Dendritic cell treated with granulocyte-macrophage colony-stimulating factor and Interleukin-4, amounts not matched to agents 40 ng/mL and 50 ng/mL, for 4 days (primary cell): Measurements from ENCODE around the gene ARHGAP26.

ENCODE experiments used
- H3K27ac Mint-ChIP-seq: one replicate; pipeline ENCODE4 v1.8.0; 2022; ENCODE audit warnings: mild to moderate bottlenecking, mixed read lengths
- H3K27me3 Mint-ChIP-seq: one replicate; pipeline ENCODE4 v1.8.0; 2022; ENCODE audit warnings: mild to moderate bottlenecking, mixed read lengths
- H3K36me3 Mint-ChIP-seq: one replicate; pipeline ENCODE4 v1.8.0; 2022; ENCODE audit warnings: low read depth, mixed read lengths
- H3K4me1 Mint-ChIP-seq: one replicate; pipeline ENCODE4 v1.8.0; 2022; ENCODE audit warnings: low read depth, mixed read lengths
- H3K4me3 Mint-ChIP-seq: one replicate; pipeline ENCODE4 v1.8.0; 2022; ENCODE audit warnings: mild to moderate bottlenecking, moderate library complexity, mixed read lengths
- H3K9me3 Mint-ChIP-seq: one replicate; pipeline ENCODE4 v1.8.0; 2022; ENCODE audit warnings: mixed read lengths
- intact Hi-C: fragments of 100-400 bp; cut with micrococcal nuclease; formaldehyde crosslinking; loops from one replicate; pipeline ENCODE4 v1.15.0; 2022

The ARHGAP26 gene

DNA sequence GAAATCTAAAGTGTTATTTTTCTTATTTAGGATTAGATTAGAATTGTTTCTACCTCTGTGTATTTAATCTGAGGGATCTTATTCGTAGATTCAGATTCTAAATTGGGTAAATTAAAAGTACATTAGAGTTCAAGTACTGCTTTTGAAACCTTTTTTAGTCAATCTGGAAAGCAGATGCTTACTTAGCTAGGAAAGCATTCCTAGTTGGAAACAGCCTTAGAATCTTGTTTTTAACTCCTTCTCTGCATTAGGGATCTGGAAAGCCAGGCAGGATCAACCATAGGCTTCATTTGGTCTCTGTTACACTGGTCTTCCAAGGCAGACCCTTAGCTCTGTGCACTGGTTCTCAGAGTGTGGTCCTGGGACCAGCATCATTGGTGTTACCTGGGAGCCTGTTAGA is 385.9 kb downstream of the ARHGAP26 start:
- Mint-ChIP-seq H3K4me3 (no peak overlapping the region), H3K4me1 (peaks cover 36% of the 10 kb centered on the region), H3K36me3 (peaks cover 66% of the 10 kb centered on the region)

DNA sequence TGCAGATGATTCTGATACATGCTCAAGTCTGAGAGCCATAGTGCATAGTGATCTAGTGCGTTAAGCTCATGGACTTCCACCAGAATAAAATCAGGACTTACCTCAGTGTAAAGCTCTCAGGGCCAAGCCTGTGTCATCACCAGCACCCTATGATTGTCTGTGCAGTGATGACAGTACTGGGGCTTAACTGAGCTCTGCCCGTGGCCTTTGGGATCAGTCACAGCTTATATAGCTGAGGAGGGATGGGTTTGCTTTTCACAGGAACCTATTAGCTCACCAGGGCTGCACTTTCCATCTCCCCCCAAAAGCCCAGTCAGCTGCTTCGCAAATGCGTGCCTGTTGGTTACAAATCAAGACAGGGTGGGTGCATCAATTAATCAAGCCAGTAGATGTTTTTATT is 386.4 kb downstream of the ARHGAP26 start:
- Mint-ChIP-seq H3K27ac (no peak overlapping the region), H3K4me1 (peaks cover 41% of the 10 kb centered on the region), H3K27me3 (no peaks in the 10 kb centered on the region), H3K9me3 (no peaks in the 10 kb centered on the region), H3K4me3 (no peak overlapping the region), H3K36me3 (peaks cover 61% of the 10 kb centered on the region)
- intact Hi-C loops = no loop called here

More for the DNA sequence above, 385.9 kb downstream of the ARHGAP26 start:
- H3K27me3 Mint-ChIP-seq = no peaks in the 10 kb centered on the region
- no peaks in the 10 kb centered on the region for H3K9me3 Mint-ChIP-seq
- no peak overlapping the region for H3K27ac Mint-ChIP-seq
- intact Hi-C loops = no loop called here

DNA sequence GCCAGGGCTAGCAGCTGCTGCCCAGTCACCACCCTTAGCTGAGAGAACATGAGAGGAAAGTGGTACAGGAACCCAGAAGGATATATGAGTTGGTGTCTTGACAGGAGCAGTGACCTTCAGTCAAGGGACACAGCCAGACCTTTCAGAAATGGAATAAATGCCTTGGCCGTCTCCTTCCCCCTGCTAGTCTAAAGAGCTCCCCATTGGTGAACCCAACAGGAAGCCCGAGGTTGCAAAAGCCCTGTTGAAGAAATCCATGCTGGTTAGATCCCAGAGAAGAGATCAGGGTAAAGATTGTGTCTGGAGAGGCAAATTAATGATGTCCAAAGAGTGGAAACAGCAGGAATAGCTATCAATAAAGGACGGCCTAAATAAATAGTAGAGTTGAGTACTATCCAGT is 388.9 kb downstream of the ARHGAP26 start:
- H3K4me1 Mint-ChIP-seq = peaks cover 33% of the 10 kb centered on the region
- H3K36me3 Mint-ChIP-seq = peaks cover 58% of the 10 kb centered on the region
- no peaks in the 10 kb centered on the region for H3K27me3 Mint-ChIP-seq
- no peak overlapping the region for H3K4me3 Mint-ChIP-seq
- intact Hi-C loops = no loop called here
- no peak overlapping the region for H3K27ac Mint-ChIP-seq
- H3K9me3 Mint-ChIP-seq = no peaks in the 10 kb centered on the region

GRCh38 chr5:143161885-143162540 is 391.8 kb downstream of the ARHGAP26 start:
- peaks cover 52% of the 10 kb centered on the region for H3K4me1 Mint-ChIP-seq
- no peak overlapping the region for H3K27ac Mint-ChIP-seq
- H3K4me3 Mint-ChIP-seq = no peak overlapping the region
- no peaks in the 10 kb centered on the region for H3K27me3 Mint-ChIP-seq
- intact Hi-C loops = no loop called here
- peaks cover 55% of the 10 kb centered on the region for H3K36me3 Mint-ChIP-seq
- H3K9me3 Mint-ChIP-seq = no peaks in the 10 kb centered on the region

- H3K4me3 Mint-ChIP-seq = no peak overlapping the region
- no peak overlapping the region for H3K27ac Mint-ChIP-seq
- H3K9me3 Mint-ChIP-seq = no peaks in the 10 kb centered on the region
- intact Hi-C loops = no loop called here
- H3K36me3 Mint-ChIP-seq = peaks cover 59% of the 10 kb centered on the region
- H3K27me3 Mint-ChIP-seq = no peaks in the 10 kb centered on the region
- peaks cover 52% of the 10 kb centered on the region for H3K4me1 Mint-ChIP-seq
Measured at GRCh38 chr5:143162810-143163209, 392.6 kb downstream of the ARHGAP26 start.

DNA sequence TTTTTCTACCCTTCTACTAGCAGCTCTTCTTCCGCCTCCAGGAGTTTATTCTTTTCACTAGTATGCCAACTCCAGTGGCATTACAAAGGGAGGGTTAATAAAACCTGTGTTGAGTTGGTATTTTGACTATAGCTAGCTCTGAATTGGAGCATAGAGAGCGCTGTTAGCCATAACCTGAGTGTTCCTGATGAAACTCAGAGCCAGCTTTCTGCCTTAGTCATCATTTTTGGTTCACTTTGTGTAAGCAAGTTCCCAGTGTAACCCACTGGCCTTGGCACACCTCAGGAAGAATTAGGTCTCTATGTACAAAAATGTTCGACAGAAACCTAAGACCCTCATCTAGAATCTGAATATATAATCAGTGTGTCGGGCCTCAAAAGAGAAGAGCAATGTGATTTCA is 394.4 kb downstream of the ARHGAP26 start:
- Mint-ChIP-seq H3K4me1 (peaks cover 43% of the 10 kb centered on the region), H3K4me3 (no peak overlapping the region), H3K27me3 (no peaks in the 10 kb centered on the region), H3K36me3 (peaks cover 63% of the 10 kb centered on the region), H3K9me3 (no peaks in the 10 kb centered on the region), H3K27ac (peak overlapping the region; percentile 87)
- intact Hi-C loops = no loop called here

GRCh38 chr5:143165049-143165880 is 395.1 kb downstream of the ARHGAP26 start:
- peaks cover 62% of the 10 kb centered on the region for H3K36me3 Mint-ChIP-seq
- peaks cover 43% of the 10 kb centered on the region for H3K4me1 Mint-ChIP-seq
- no peaks in the 10 kb centered on the region for H3K27me3 Mint-ChIP-seq
- peak overlapping the region; percentile 87 for H3K27ac Mint-ChIP-seq
- intact Hi-C loops = no loop called here
- no peak overlapping the region for H3K4me3 Mint-ChIP-seq
- H3K9me3 Mint-ChIP-seq = no peaks in the 10 kb centered on the region

DNA sequence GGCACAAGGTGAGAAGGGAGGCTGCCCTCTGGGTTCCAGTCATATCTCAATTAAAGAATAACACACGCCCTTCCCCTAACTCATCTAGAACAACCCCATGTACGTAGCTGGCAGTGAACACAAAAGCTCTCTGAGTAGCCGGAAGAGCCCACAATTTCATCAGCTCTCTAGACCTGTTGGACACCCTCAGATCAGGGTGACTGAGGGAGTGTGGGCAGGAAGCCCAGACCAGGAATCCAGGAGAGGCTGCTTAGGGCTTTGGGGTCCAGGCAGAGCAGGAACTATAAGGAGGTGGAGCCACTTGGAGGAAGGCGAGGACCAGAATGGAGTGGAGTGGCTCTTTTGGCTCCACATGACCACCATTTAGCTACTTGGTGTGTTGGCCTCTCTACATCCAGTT is 395.9 kb downstream of the ARHGAP26 start:
- Mint-ChIP-seq H3K27ac (peak overlapping the region; percentile 87), H3K4me1 (peaks cover 42% of the 10 kb centered on the region), H3K4me3 (no peak overlapping the region), H3K9me3 (no peaks in the 10 kb centered on the region), H3K27me3 (no peaks in the 10 kb centered on the region), H3K36me3 (peaks cover 70% of the 10 kb centered on the region)
- intact Hi-C loops = no loop called here

- Mint-ChIP-seq H3K4me3 (no peak overlapping the region), H3K36me3 (peaks cover 77% of the 10 kb centered on the region), H3K27ac (peak overlapping the region; percentile 87), H3K4me1 (peaks cover 40% of the 10 kb centered on the region), H3K27me3 (no peaks in the 10 kb centered on the region), H3K9me3 (no peaks in the 10 kb centered on the region)
- intact Hi-C loops = no loop called here
Measured at GRCh38 chr5:143166661-143167420, 396.7 kb downstream of the ARHGAP26 start.

DNA sequence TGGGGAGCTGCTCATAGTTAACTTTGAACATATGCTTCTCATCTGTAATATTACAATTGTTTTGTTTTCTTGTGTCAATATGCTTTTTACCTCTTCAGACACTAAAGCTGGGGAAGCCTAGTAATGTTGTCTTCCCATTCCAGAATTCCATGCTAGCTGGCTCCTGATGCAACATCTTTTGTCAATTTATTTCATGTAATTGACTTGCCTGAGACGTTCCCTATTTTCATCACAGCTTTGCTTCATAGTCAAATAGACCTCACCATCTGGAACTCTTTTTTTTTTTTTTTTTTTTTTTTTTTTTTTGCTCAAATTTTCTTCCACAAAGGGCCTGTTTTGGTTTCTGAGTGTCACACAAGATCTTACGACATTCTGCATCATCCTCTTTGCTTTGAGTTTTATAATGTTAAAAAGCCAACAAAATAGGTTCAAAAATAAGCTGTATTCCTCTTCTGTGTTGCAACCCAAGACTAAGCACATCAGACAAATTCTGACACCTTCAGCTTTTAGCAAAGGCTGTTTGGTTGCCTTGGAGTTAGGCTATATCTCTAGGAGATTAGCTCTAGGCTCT is 398.1 kb downstream of the ARHGAP26 start:
- H3K27ac Mint-ChIP-seq = no peak overlapping the region
- no peak overlapping the region for H3K4me3 Mint-ChIP-seq
- intact Hi-C loops = no loop called here
- peaks cover 34% of the 10 kb centered on the region for H3K4me1 Mint-ChIP-seq
- peaks cover 77% of the 10 kb centered on the region for H3K36me3 Mint-ChIP-seq
- H3K9me3 Mint-ChIP-seq = no peaks in the 10 kb centered on the region
- H3K27me3 Mint-ChIP-seq = no peaks in the 10 kb centered on the region

GRCh38 chr5:143168921-143169810 is 399.0 kb downstream of the ARHGAP26 start:
- H3K27me3 Mint-ChIP-seq = no peaks in the 10 kb centered on the region
- no peaks in the 10 kb centered on the region for H3K9me3 Mint-ChIP-seq
- peaks cover 37% of the 10 kb centered on the region for H3K4me1 Mint-ChIP-seq

DNA sequence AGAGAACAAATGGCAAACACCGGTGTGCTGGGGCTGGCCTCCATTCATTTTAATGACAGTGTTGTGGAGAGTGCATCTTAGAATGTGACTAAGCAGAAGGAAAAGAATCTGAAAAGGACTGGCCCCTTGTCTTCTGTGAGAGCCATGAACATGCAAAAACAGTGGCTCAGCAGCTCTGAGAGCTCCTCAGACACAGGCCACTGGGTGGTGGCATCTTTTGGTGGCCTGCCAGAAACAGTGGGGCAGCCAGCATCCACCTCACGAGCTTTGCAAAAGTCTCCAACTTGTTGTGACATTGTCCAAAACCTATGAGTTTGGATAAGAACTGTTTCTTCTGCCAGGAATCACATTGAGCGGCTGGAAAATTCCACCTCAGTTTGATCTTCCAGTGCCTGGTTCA is 399.9 kb downstream of the ARHGAP26 start:
- peaks cover 28% of the 10 kb centered on the region for H3K4me1 Mint-ChIP-seq
- intact Hi-C loops = no loop called here
- no peak overlapping the region for H3K27ac Mint-ChIP-seq
- H3K27me3 Mint-ChIP-seq = no peaks in the 10 kb centered on the region
- no peak overlapping the region for H3K4me3 Mint-ChIP-seq
- no peaks in the 10 kb centered on the region for H3K9me3 Mint-ChIP-seq
- peaks cover 81% of the 10 kb centered on the region for H3K36me3 Mint-ChIP-seq

More at GRCh38 chr5:143168921-143169810, 399.0 kb downstream of the ARHGAP26 start:
- Mint-ChIP-seq H3K4me3 (no peak overlapping the region), H3K36me3 (peaks cover 78% of the 10 kb centered on the region), H3K27ac (no peak overlapping the region)
- intact Hi-C loops = no loop called here

DNA sequence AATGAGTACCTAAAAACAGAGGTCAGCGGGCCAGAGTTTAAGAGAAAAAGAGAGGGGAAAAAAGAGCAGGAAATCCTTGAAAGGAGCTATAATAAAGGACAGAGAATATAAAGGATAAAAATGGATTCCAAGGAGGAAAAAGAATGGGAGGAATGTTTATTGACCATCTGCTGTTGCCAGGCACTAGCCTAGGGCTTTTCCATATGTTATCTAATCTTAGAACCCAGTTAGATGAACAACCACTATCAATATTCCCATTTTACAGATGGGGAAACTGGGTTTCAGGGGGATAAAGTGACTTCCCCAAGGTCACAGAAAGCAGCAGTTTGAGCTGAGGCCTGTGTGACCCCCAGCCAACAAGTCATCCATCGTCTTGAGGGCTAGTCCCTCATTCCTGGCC is 400.8 kb downstream of the ARHGAP26 start:
- H3K4me3 Mint-ChIP-seq = no peak overlapping the region
- H3K27ac Mint-ChIP-seq = no peak overlapping the region
- peaks cover 19% of the 10 kb centered on the region for H3K4me1 Mint-ChIP-seq
- H3K36me3 Mint-ChIP-seq = peaks cover 76% of the 10 kb centered on the region
- intact Hi-C loops = no loop called here
- no peaks in the 10 kb centered on the region for H3K9me3 Mint-ChIP-seq
- no peaks in the 10 kb centered on the region for H3K27me3 Mint-ChIP-seq
